GM23338 (cell line): ENCODE measurements around the gene HSPH1. TPM values are rescaled to one million over a fixed set of nuclear protein-coding genes. Genes with fewer than 3 reads are reported as not detected.

Experiments used
- polyA plus RNA-seq: library from polyadenylated mRNA; unstranded; fragments of >200 nt; fragmentation: Nextera tagmentation; extraction: Ambion mirVana; gene quantifications from 2 replicates; pipeline ENCODE4 v1.2.1, GENCODE V29; 2016
- total RNA-seq: library from RNA; depleted of rRNA; stranded (reverse); fragments of >200 nt; shearing (Covaris generic); gene quantifications from 2 replicates; pipeline ENCODE4 v1.2.3, GENCODE V29; 2014; rRNA removed

Gene HSPH1
- total and polyA plus RNA-seq, 2 experiments from 2014 or later: 112 to 147 TPM

Other genes with a start within 250 kb of the HSPH1 start
- gene TEX26, start 229.2 kb downstream of the HSPH1 start, total RNA-seq: not detected in 2 replicates
- gene TEX26, start 229.2 kb downstream of the HSPH1 start, polyA plus RNA-seq: not detected in 2 replicates
- gene B3GLCT, start 38.1 kb upstream of the HSPH1 start, total RNA-seq: 4.3 and 4.4 TPM in 2 replicates
- gene B3GLCT, start 38.1 kb upstream of the HSPH1 start, polyA plus RNA-seq: 2.0 and 2.2 TPM in 2 replicates